Testis (tissue), 3 donors: ENCODE measurements around the gene CNTF. TPM values are rescaled to one million over a fixed set of nuclear protein-coding genes. Genes with fewer than 3 reads are reported as not detected.

ENCODE experiments used
- DNase-seq: peaks from one replicate; pipeline ENCODE4 v3.0.0-alpha.2; 2019
- H3K27ac ChIP-seq, 2 donors: fragments of 200-600 bp; sonication (generic); one replicate each; pipeline ENCODE4 v1.5.1; 2019
- H3K27me3 ChIP-seq: fragments of 200-600 bp; sonication (generic); one replicate; pipeline ENCODE4 v1.5.1; 2019
- H3K36me3 ChIP-seq: fragments of 200-600 bp; sonication (generic); one replicate; pipeline ENCODE4 v1.5.1; 2017; ENCODE audit warnings: low read depth; ENCODE audit errors: missing control alignments
- H3K4me1 ChIP-seq: fragments of 200-600 bp; sonication (generic); one replicate; pipeline ENCODE4 v1.5.1; 2019
- H3K4me3 ChIP-seq, 2 donors: fragments of 200-600 bp; sonication (generic); one replicate each; pipeline ENCODE4 v1.5.1; 2017 to 2019
- H3K9me3 ChIP-seq: fragments of 200-600 bp; sonication (generic); one replicate; pipeline ENCODE4 v1.5.1; 2017
- POLR2A ChIP-seq: fragments of 450-650 bp; IDR thresholded peaks from one replicate; pipeline ENCODE4 v1.6.1; 2017; ENCODE audit warnings: antibody characterized with exemption, mild to moderate bottlenecking, moderate library complexity
- WGBS, 2 donors: methylation state at CpG; one replicate each; pipeline ENCODE4 v1.1.5; 2018; 5-methylcytosine and 5-hydroxymethylcytosine counted together
- intact Hi-C: fragments of 100-400 bp; cut with DNase I; formaldehyde crosslinking; loops from one replicate; pipeline ENCODE4 v1.15.1; 2023; ENCODE audit warnings: low total_unique reads
- polyA plus RNA-seq: library from polyadenylated mRNA; stranded (reverse); fragments of 350-450 nt; fragmentation: Illumina TruSeq; extraction: RNeasy Lipid Tissue Mini Kit (QIAGEN cat#74804); gene quantifications from one replicate; pipeline ENCODE4 v1.2.3, GENCODE V29; 2014; ENCODE audit warnings: low read depth, low replicate concordance; ENCODE audit not compliant: insufficient read depth
- total RNA-seq, 2 donors: library from RNA; depleted of rRNA; stranded (reverse); fragments of >200 nt; gene quantifications; one replicate each; pipeline ENCODE4 v1.2.3, GENCODE V29; 2016
- TF ChIP-seq, protein P1 (sequence below), 3 experiments: fragments of 450-650 bp in 2 of 3; fragments of 200-600 bp in 1 of 3; sonication (generic) in 1 of 3; IDR thresholded peaks; one replicate each; pipeline ENCODE4 v1.5.1; 2016 to 2019; ENCODE audit warnings: antibody characterized with exemption in 3 of 3, mild to moderate bottlenecking in 2 of 3, moderate library complexity in 1 of 3

CNTF gene
- total and polyA plus RNA-seq, 3 donors from 2014 or later = 1.0 to 1.6 (median 1.3) TPM

DNA sequence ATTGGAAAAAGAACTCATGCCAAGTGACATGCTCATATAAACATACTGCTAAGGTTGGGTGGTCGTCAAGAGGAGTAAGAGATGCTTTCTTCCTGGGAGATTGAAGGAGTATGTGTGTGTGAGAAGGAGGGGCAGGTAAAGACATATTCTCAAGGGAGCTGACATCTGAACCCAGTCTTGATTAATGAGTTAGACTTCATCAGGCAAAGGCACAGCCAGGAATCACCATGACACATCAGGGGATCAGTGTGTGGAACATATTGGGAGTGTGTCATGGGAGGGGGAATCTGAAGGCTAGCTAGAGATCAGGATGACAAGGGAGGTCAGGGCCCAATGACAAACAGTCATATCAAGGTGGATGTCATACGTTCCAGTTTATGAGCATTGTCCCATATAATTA lies 14.9 kb downstream of the CNTF start:
- Histone ChIP-seq H3K27ac (no peak overlapping the region), H3K4me1 (peaks cover 30% of the 10 kb centered on the region), H3K9me3 (no peaks in the 10 kb centered on the region), H3K27me3 (no peaks in the 10 kb centered on the region), H3K36me3 (no peaks in the 10 kb centered on the region), H3K4me3 (no peak overlapping the region)
- WGBS, 2 donors = 76 to 78% methylated on average over 2 of the region's 2 CpGs
- no peak for DNase-seq
- intact Hi-C loops = no loop called here
- TF ChIP-seq, protein P1, sequence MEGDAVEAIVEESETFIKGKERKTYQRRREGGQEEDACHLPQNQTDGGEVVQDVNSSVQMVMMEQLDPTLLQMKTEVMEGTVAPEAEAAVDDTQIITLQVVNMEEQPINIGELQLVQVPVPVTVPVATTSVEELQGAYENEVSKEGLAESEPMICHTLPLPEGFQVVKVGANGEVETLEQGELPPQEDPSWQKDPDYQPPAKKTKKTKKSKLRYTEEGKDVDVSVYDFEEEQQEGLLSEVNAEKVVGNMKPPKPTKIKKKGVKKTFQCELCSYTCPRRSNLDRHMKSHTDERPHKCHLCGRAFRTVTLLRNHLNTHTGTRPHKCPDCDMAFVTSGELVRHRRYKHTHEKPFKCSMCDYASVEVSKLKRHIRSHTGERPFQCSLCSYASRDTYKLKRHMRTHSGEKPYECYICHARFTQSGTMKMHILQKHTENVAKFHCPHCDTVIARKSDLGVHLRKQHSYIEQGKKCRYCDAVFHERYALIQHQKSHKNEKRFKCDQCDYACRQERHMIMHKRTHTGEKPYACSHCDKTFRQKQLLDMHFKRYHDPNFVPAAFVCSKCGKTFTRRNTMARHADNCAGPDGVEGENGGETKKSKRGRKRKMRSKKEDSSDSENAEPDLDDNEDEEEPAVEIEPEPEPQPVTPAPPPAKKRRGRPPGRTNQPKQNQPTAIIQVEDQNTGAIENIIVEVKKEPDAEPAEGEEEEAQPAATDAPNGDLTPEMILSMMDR (IDR thresholded peaks at IDR 0.05) = no peak
- TF ChIP-seq POLR2A = no peak

DNA sequence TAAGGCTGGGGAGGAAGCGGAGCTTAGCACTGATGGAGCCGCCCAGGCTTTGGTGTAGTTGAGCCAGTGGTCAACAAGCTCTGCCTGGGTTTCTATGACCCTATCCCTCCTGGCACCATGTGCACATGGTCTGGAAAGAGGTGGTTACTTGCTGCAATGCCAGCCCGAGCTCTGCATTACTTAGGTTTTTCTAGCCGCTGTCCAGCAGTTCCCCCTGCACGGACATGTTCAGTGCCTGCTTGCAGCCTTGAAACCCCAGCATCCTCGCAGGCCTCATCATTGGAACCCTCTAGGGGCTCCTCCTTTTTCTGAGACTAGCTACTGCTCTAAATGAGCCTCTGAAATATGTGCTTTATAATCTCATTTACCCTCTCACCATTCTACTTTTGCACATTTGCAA lies 16.6 kb downstream of the CNTF start:
- peaks cover 26% of the 10 kb centered on the region for H3K4me1 ChIP-seq
- H3K4me3 ChIP-seq = no peak overlapping the region
- no peak for TF ChIP-seq POLR2A
- TF ChIP-seq, protein P1 (IDR thresholded peaks at IDR 0.05) = no peak
- H3K27me3 ChIP-seq = no peaks in the 10 kb centered on the region
- no peaks in the 10 kb centered on the region for H3K36me3 ChIP-seq
- 63 to 83% methylated on average over 5 to 6 of the region's 6 CpGs for WGBS, 2 donors
- no peak overlapping the region for H3K27ac ChIP-seq
- no peak for DNase-seq
- intact Hi-C loops = no loop called here
- H3K9me3 ChIP-seq = no peaks in the 10 kb centered on the region

DNA sequence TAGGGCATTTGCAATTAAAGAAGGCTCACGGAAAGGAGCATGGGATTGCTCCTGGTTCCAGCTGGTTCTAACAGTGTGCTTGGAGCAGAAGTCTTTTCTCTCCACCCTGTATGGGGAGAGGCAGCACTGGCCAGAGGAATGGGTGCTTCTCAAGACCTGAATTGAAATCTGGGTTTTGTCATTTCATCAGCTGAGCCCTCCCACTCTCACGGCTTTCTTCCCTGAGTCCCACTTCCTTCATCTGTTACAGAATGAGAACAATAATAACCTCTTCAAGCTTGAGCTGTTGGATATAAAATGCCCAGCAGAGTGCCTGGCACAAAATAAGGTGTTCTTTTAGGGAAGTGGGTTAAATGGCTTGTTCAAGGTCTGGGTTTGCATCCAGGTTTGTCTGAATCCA lies 17.2 kb downstream of the CNTF start:
- no peak for TF ChIP-seq POLR2A
- TF ChIP-seq, protein P1 (IDR thresholded peaks at IDR 0.05) = no peak
- intact Hi-C loops = no loop called here

DNA sequence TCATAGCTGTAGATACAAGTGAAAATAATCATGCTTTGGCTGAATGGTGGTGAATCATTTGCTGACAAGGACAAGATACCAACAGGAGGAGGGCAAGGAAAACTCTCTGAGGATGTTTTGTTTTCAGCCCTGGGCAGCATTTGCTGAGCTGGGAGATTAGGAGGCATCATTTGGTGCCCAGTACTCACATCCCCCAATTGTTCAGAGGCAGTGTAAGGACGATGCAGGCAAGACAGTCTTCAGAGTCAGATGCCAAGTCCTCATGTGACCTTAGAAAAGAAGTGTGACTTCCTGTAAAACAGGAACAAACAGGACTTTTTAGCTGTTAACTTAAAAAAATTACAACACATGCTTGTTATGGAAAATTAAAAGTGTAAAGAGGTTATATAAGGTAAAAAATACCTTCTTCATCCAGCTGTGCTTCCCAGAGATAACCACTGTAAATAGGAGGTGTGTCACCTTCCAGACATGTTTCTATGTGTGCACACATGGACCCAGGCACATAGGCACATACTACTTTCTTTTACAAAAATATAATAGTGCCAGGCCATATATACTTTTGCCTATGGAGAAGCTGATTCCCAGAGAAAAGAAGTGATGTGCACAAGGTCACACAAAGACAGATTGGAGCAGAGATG lies 18.0 kb downstream of the CNTF start:
- no peak for TF ChIP-seq POLR2A
- TF ChIP-seq, protein P1 (IDR thresholded peaks at IDR 0.05) = no peak
- Histone ChIP-seq H3K36me3 (no peaks in the 10 kb centered on the region), H3K4me3 (no peak overlapping the region), H3K27ac (peak overlapping the region in 1 of 2 donors; percentile 55), H3K27me3 (no peaks in the 10 kb centered on the region), H3K4me1 (peaks cover 26% of the 10 kb centered on the region), H3K9me3 (no peaks in the 10 kb centered on the region)
- DNase-seq = peak; percentile 50
- intact Hi-C loops = no loop called here
- WGBS, 2 donors = 13 to 36% methylated on average over 1 of the region's 1 CpG

More for the DNA sequence above, 17.2 kb downstream of the CNTF start:
- 56 to 78% methylated on average over 2 of the region's 2 CpGs for WGBS, 2 donors
- Histone ChIP-seq H3K27me3 (no peaks in the 10 kb centered on the region), H3K9me3 (no peaks in the 10 kb centered on the region), H3K36me3 (no peaks in the 10 kb centered on the region), H3K27ac (no peak overlapping the region), H3K4me3 (no peak overlapping the region), H3K4me1 (peaks cover 26% of the 10 kb centered on the region)
- DNase-seq = no peak

DNA sequence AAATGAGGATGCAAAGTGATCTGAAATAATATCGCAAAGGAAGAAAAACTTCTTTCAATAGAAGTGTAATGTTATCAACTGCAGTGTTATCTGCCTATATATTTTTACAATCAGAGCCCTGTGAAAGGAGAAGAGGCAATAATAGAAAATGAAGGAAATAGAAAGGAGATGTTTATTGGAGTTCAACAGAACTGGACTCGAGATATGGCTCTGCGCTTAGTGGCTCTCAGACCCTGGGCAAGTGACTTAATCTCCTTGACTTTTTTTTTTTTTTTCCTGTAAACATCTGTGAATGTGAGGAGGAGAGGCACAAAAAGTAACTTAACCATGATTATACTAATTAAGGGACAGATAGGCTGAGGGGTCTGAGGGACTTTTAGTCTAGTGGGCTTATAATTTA lies 18.9 kb downstream of the CNTF start:
- TF ChIP-seq, protein P1 (IDR thresholded peaks at IDR 0.05) = no peak
- no peak for TF ChIP-seq POLR2A
- no peak overlapping the region for H3K4me3 ChIP-seq
- H3K27ac ChIP-seq = no peak overlapping the region
- no peaks in the 10 kb centered on the region for H3K9me3 ChIP-seq
- whole genome bisulfite sequencing, 2 donors = 50 to 57% methylated on average over 3 of the region's 3 CpGs
- peaks cover 26% of the 10 kb centered on the region for H3K4me1 ChIP-seq
- no peaks in the 10 kb centered on the region for H3K36me3 ChIP-seq
- intact Hi-C loops = no loop called here
- DNase-seq = no peak
- no peaks in the 10 kb centered on the region for H3K27me3 ChIP-seq
